ENCODE data around the gene FOXO1. TPM values are rescaled to one million over a fixed set of nuclear protein-coding genes. Genes with fewer than 3 reads are reported as not detected.
A peak's percentile ranks its signal among the peaks of the same experiment; 100 is the strongest.

Gene FOXO1
- total RNA-seq, 2 experiments from 2014 or later = 29.2 to 42.1 TPM

- intact Hi-C loops (cut with micrococcal nuclease; ENCODE audit: unreplicated experiment) = no loop called here
Measured at GRCh38 chr13:40520916-40521315, 145.5 kb downstream of the FOXO1 start.

GRCh38 chr13:40519637-40520036, 146.8 kb downstream of the FOXO1 start:
- intact Hi-C loops (cut with micrococcal nuclease; ENCODE audit: unreplicated experiment) = no loop called here
- no peak overlapping the region; the same call in 1 of the 2 replicates for H2AFZ ChIP-seq (ENCODE audit: low read length)
- H3K36me3 ChIP-seq (ENCODE audit: insufficient read depth, low read length) = no peaks in the 10 kb centered on the region
- TF ChIP-seq EZH2phosphoT487 (IDR thresholded peaks at IDR 0.05; ENCODE audit: borderline replicate concordance, low read depth, low read length) = no peak
- TF ChIP-seq CTCF (conservative IDR thresholded peaks at IDR 0.05; ENCODE audit: low read length) = no peak
- H3K9me2 ChIP-seq (ENCODE audit: insufficient read depth, low read length) = no peaks in the 10 kb centered on the region
- no peak overlapping the region for H3K27ac ChIP-seq (ENCODE audit: low read depth, low read length, poor library complexity, severe bottlenecking)
- H3K9me3 ChIP-seq (ENCODE audit: low read length) = no peaks in the 10 kb centered on the region
- BruUV-seq (replicated peaks) = no TSS peak
- ChIA-PET POLR2A (interaction anchor here (0.7 kb wide), 1 partner anchor 14 kb away, joined by 3 read pairs; no protein-coding TSS in a partner anchor), CTCF (ENCODE audit: unreplicated experiment) (interaction anchor here (0.6 kb wide), 1 partner anchor 36 kb away, joined by 3 read pairs; no protein-coding TSS in a partner anchor)
- no peaks in the 10 kb centered on the region for H4K20me1 ChIP-seq (ENCODE audit: insufficient read depth, low read length)
- peaks cover 5% of the 10 kb centered on the region; the same call in 1 of the 2 replicates for H3K79me2 ChIP-seq (ENCODE audit: insufficient read depth, low read depth, low read length)
- DNase-seq (ENCODE audit: low spot score) = no peak
- H3K4me3 ChIP-seq (ENCODE audit: low read depth, low read length, poor library complexity, severe bottlenecking) = no peak overlapping the region
- peaks cover 40% of the 10 kb centered on the region for H3K4me1 ChIP-seq (ENCODE audit: insufficient read depth, low read length, poor library complexity, severe bottlenecking)
- H3K4me2 ChIP-seq (ENCODE audit: low read length) = no peak overlapping the region

More at GRCh38 chr13:40520916-40521315, 145.5 kb downstream of the FOXO1 start:
- peaks cover 8% of the 10 kb centered on the region; the same call in 1 of the 2 replicates for H3K79me2 ChIP-seq (ENCODE audit: insufficient read depth, low read depth, low read length)
- no peak overlapping the region for H3K27ac ChIP-seq (ENCODE audit: low read depth, low read length, poor library complexity, severe bottlenecking)
- no peak for TF ChIP-seq CTCF (conservative IDR thresholded peaks at IDR 0.05; ENCODE audit: low read length)
- TF ChIP-seq EZH2phosphoT487 (IDR thresholded peaks at IDR 0.05; ENCODE audit: borderline replicate concordance, low read depth, low read length) = no peak
- H2AFZ ChIP-seq (ENCODE audit: low read length) = no peak overlapping the region
- H4K20me1 ChIP-seq (ENCODE audit: insufficient read depth, low read length) = no peaks in the 10 kb centered on the region
- H3K9me2 ChIP-seq (ENCODE audit: insufficient read depth, low read length) = no peaks in the 10 kb centered on the region
- H3K36me3 ChIP-seq (ENCODE audit: insufficient read depth, low read length) = no peaks in the 10 kb centered on the region
- no peak overlapping the region for H3K4me3 ChIP-seq (ENCODE audit: low read depth, low read length, poor library complexity, severe bottlenecking)
- ChIA-PET CTCF (ENCODE audit: unreplicated experiment) (no interaction called here), POLR2A (interaction anchor here (0.6 kb wide), 1 partner anchor 124 kb away, joined by 3 read pairs; no protein-coding TSS in a partner anchor)
- H3K9me3 ChIP-seq (ENCODE audit: low read length) = no peaks in the 10 kb centered on the region
- no TSS peak for BruUV-seq (replicated peaks)
- peaks cover 53% of the 10 kb centered on the region for H3K4me1 ChIP-seq (ENCODE audit: insufficient read depth, low read length, poor library complexity, severe bottlenecking)
- no peak for DNase-seq (ENCODE audit: low spot score)
- no peak overlapping the region for H3K4me2 ChIP-seq (ENCODE audit: low read length)

GRCh38 chr13:40518481-40518882, 148.0 kb downstream of the FOXO1 start:
- peak overlapping the region; percentile 49; the same call in 1 of the 2 replicates for H2AFZ ChIP-seq (ENCODE audit: low read length)
- H3K4me3 ChIP-seq (ENCODE audit: low read depth, low read length, poor library complexity, severe bottlenecking) = no peak overlapping the region
- DNase-seq (ENCODE audit: low spot score) = no peak
- H3K36me3 ChIP-seq (ENCODE audit: insufficient read depth, low read length) = no peaks in the 10 kb centered on the region
- no peaks in the 10 kb centered on the region for H4K20me1 ChIP-seq (ENCODE audit: insufficient read depth, low read length)
- no peaks in the 10 kb centered on the region for H3K9me3 ChIP-seq (ENCODE audit: low read length)
- no peak for TF ChIP-seq CTCF (conservative IDR thresholded peaks at IDR 0.05; ENCODE audit: low read length)
- TF ChIP-seq EZH2phosphoT487 (IDR thresholded peaks at IDR 0.05; ENCODE audit: borderline replicate concordance, low read depth, low read length) = no peak
- intact Hi-C loops (cut with micrococcal nuclease; ENCODE audit: unreplicated experiment) = no loop called here
- POLR2A ChIA-PET = interaction anchor here (0.7 to 1.3 kb wide), 6 partner anchors 9 to 71 kb away, joined by 3 to 4 read pairs (median 3); no protein-coding TSS in a partner anchor
- H3K9me2 ChIP-seq (ENCODE audit: insufficient read depth, low read length) = no peaks in the 10 kb centered on the region
- H3K4me2 ChIP-seq (ENCODE audit: low read length) = peak overlapping the region; percentile 57
- BruUV-seq (replicated peaks) = no TSS peak
- H3K4me1 ChIP-seq (ENCODE audit: insufficient read depth, low read length, poor library complexity, severe bottlenecking) = peaks cover 32% of the 10 kb centered on the region
- H3K79me2 ChIP-seq (ENCODE audit: insufficient read depth, low read depth, low read length) = no peaks in the 10 kb centered on the region
- no peak overlapping the region for H3K27ac ChIP-seq (ENCODE audit: low read depth, low read length, poor library complexity, severe bottlenecking)
- CTCF ChIA-PET (ENCODE audit: unreplicated experiment) = interaction anchor here (1.3 kb wide), 1 partner anchor 15 kb away, joined by 3 read pairs; no protein-coding TSS in a partner anchor
